ENCODE results near the gene SERPINB5.

The SERPINB5 gene

DNA sequence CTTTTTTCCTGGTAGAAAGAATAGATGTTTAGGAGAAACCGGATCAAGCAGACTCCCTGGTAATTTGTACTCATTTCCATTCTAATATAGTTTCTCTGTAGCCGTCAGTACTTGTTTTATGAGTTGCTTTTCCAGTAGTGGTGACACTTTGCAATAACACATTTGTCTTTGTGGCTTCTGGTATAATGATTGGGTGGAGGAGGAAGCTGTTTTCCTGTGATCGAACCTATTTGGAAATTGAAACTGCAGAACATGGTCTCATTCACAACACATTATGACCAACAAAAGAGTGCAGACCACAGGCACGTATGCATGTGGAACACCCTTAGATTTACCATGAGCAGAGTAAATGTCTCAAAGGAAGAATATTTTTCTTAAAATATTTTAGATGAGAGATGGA, 57.9 kb downstream of the SERPINB5 start:
- no peak for DNase-seq

DNA sequence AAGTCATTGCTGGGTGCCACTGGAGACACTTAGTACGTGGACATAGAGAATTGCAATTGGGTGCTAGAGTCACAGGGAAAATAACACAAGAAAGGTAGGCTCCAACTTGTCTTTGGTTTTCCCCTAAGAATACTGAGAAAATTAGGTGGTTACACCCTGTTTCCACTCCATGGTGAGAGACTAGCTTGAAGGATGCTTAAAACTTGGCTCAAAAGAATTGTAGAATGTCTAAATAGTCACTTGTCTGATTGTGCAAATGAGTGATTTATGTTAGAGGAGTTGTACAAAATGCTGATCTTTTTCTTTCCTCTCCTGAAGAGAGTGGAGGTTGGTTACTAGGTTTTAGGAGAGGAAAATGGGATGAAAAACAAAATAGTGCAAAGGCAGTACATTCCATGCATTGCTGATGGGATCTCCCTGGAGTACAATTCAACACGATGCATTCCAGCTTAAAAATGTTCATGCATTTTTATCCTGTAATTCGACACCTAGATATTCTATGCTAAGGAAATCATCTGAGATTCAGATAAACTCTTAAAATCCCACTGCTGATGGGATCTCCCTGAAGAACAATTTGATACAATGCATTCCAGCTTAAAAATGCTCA, 63.2 kb downstream of the SERPINB5 start:
- DNase-seq: no peak

DNA sequence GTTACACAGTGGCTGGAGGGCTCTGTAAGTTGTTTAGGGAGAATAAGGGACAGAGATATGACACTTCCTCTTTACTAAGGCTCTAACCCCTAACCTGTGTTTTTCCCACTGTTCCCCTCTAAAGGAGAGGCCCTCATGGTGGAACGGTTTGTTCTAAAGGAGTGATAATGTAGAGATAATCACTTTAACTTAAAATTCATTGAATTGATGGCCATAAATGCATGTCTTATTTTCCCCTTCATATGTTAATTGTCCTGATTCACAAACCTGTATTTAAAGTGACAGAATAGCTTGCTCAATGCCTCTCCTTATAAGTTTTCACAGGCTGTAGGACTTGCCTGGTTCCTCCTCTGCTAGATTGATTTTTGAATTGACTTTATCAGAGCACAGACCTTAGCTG, 65.3 kb downstream of the SERPINB5 start, which contains the start of gene SERPINB12:
Gene SERPINB12, plus strand, starts transcription at position 301 of the 400 bp plus-strand sequence. CDS start 13,791 bp downstream, outside the sequence.
- no peak for DNase-seq

DNA sequence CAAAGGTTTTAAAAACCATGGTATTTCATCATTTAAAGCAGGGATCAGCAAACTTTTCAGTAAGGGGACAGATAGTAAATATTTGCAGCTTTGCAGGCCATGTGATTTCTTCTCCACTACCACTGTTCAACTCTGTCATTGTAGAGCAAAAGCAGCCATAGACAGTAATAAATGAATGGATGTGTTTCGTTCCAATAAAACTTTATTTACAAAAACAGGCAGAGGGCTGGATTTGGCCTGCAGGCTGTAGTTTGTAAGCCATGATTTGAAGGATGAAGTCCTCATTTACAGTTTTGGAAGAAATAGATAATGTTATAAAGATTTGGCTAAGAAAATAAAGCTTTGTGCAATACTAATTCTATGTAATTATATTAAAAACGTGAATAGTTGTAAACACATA, 67.3 kb downstream of the SERPINB5 start:
- no peak for DNase-seq

DNA sequence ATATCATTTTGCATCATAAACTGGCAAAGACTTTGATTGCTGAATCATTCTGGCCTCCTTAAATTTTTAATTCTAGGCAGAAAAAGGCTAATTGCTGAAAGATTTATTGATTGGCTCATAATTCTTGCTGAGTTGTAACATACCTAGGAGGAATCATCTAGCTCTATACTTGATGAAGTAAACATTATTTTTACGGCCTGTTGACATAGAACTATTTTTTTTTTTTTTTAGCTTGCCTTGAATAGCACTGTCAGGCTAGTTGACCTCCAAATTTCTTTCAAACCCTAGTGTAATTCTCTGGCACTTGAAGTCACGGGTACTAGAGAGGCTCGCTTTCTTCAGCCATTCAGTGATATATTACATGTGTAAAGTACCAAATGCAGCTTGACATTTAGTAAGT, 68.2 kb downstream of the SERPINB5 start:
- no peak for DNase-seq

DNA sequence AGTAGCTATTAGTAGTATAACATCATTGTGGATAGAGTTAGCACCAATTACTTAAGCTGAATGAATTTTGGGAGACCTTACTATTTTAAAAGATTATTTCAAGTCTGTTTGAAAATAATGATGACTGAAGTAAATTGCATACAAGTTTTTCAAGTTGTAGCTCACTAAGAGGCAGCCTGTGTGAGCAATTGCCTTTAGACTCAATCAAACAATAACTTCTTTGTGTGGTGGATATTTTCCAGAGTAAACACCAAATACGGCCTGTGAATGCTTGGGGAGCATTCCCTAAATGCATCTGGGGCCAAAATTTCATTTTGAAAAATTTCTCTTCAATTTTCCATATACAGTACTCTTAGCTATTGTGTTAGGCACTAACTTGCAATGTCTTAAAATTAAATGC, 73.3 kb downstream of the SERPINB5 start:
- DNase-seq: no peak

DNA sequence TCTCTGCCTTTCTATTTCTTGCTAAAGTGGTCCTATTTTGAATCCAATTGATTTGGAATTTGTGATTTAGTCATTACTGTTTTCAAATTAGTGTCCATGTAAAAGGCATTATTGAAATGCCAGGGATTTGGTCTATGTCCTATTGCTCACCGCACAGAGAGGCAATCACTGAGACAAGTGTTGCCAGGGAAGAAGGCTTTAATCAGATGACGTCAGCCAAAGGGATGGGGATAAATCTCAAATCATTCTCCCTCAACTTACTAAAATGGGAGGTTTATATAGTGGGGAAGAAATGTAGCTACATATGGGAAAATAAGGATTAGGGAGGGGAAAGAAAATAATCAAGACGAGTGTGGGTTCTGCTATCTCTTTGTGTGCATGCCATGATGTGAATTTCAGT, 75.0 kb downstream of the SERPINB5 start:
- no peak for DNase-seq

DNA sequence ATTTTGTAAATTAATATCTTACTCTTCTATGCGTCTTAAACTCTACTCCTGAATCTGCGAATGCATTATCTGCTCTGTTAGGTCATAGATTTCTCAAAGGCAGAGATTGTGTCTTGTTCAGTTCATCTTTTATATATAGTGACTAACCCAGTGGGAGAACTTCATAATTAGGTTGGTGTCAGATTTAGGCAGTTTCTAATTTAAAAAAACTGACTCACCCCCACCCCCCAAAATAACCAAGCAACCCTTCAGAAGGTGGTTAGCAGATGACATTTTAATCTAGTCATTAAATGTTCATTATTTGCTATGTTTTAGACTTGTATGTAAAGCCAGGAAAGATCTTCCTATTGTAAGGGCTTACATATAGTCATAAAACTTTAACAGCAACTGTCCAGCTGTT, 75.8 kb downstream of the SERPINB5 start:
- no peak for DNase-seq

DNA sequence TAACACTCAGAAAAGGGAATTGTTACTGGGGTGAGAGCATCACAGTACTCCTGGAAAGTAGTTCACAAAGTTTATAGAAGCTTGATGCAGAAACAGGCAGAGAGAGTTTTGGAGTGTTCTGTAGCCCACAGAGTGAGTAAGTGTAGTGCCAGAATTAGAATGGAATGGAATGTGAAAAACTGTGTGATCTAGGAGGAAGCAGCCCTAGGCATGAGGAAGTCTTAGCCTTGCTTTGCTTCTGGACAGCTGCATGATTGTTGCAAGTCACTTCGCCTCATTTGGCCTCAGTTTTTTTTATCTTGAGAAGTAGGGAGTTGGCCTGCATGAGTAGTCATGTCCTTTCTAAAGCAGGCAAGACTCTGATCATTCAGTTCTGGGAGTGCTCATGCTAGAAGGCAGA, 76.3 kb downstream of the SERPINB5 start:
- DNase-seq: no peak

Data from stimulated activated CD4-positive, alpha-beta T cell treated with anti-CD3 and anti-CD28 coated beads, Interleukin-4, amount 100 ng/mL, for 1 hour (primary cell).